Central memory CD8-positive, alpha-beta T cell (primary cell): Measurements from ENCODE around the gene PIK3C2G.

ENCODE experiments used
- ATAC-seq: fragments of 150-1000 bp; cut with Tn5 transposase; replicated peaks from 2 replicates; pipeline ENCODE4 v1.10.0; 2022; ENCODE audit warnings: mild to moderate bottlenecking, moderate FRiP score, moderate number of reproducible peaks; ENCODE audit not compliant: poor library complexity, severe bottlenecking; ENCODE audit errors: extremely low read depth
- DNase-seq, 2 donors: peaks; one replicate each; pipeline ENCODE4 v3.0.0; 2021; ENCODE audit warnings: low spot score in 2 of 2
- H3K27ac Mint-ChIP-seq: one replicate; pipeline ENCODE4 v1.8.0; 2022; ENCODE audit warnings: low read depth, mild to moderate bottlenecking, moderate library complexity, mixed read lengths
- H3K27me3 Mint-ChIP-seq: one replicate; pipeline ENCODE4 v1.8.0; 2022; ENCODE audit warnings: mixed read lengths
- H3K36me3 Mint-ChIP-seq: one replicate; pipeline ENCODE4 v1.8.0; 2022; ENCODE audit warnings: mild to moderate bottlenecking, moderate library complexity, mixed read lengths; ENCODE audit not compliant: insufficient read depth
- H3K4me1 Mint-ChIP-seq: one replicate; pipeline ENCODE4 v1.8.0; 2022; ENCODE audit warnings: mixed read lengths
- H3K4me3 Mint-ChIP-seq: one replicate; pipeline ENCODE4 v1.8.0; 2022; ENCODE audit warnings: mild to moderate bottlenecking, moderate library complexity, mixed read lengths
- H3K9me3 Mint-ChIP-seq: one replicate; pipeline ENCODE4 v1.8.0; 2022; ENCODE audit warnings: mixed read lengths

The PIK3C2G gene

GRCh38 chr12:18431771-18432170 lies 170.5 kb downstream of the PIK3C2G start:
- no peak overlapping the region for H3K4me3 Mint-ChIP-seq
- H3K4me1 Mint-ChIP-seq, result no peaks in the 10 kb centered on the region
- H3K9me3 Mint-ChIP-seq, result peaks cover 9% of the 10 kb centered on the region
- no peaks in the 10 kb centered on the region for H3K27me3 Mint-ChIP-seq
- no peaks in the 10 kb centered on the region for H3K36me3 Mint-ChIP-seq
- no peak for ATAC-seq
- H3K27ac Mint-ChIP-seq, result no peak overlapping the region
- no peak for DNase-seq

GRCh38 chr12:18432206-18432605 lies 170.9 kb downstream of the PIK3C2G start:
- Mint-ChIP-seq H3K4me1 (no peaks in the 10 kb centered on the region), H3K9me3 (peaks cover 9% of the 10 kb centered on the region)

GRCh38 chr12:18436170-18436569 lies 174.9 kb downstream of the PIK3C2G start:
- peaks cover 4% of the 10 kb centered on the region for H3K9me3 Mint-ChIP-seq
- H3K36me3 Mint-ChIP-seq, result no peaks in the 10 kb centered on the region
- ATAC-seq (no peak), DNase-seq (no peak)
- H3K4me3 Mint-ChIP-seq, result no peak overlapping the region
- no peaks in the 10 kb centered on the region for H3K27me3 Mint-ChIP-seq
- no peak overlapping the region for H3K27ac Mint-ChIP-seq
- no peaks in the 10 kb centered on the region for H3K4me1 Mint-ChIP-seq

More at GRCh38 chr12:18432206-18432605, 170.9 kb downstream of the PIK3C2G start:
- ATAC-seq, result no peak
- Mint-ChIP-seq H3K27ac (no peak overlapping the region), H3K4me3 (no peak overlapping the region), H3K36me3 (no peaks in the 10 kb centered on the region), H3K27me3 (no peaks in the 10 kb centered on the region)
- DNase-seq, result no peak

GRCh38 chr12:18439541-18439940 lies 178.2 kb downstream of the PIK3C2G start:
- no peak for ATAC-seq
- no peak overlapping the region for H3K27ac Mint-ChIP-seq
- H3K27me3 Mint-ChIP-seq, result no peaks in the 10 kb centered on the region
- no peaks in the 10 kb centered on the region for H3K36me3 Mint-ChIP-seq
- H3K9me3 Mint-ChIP-seq, result peaks cover 4% of the 10 kb centered on the region
- no peaks in the 10 kb centered on the region for H3K4me1 Mint-ChIP-seq
- no peak for DNase-seq
- no peak overlapping the region for H3K4me3 Mint-ChIP-seq

GRCh38 chr12:18443768-18444437 lies 182.6 kb downstream of the PIK3C2G start:
- Mint-ChIP-seq H3K27ac (no peak overlapping the region), H3K36me3 (no peaks in the 10 kb centered on the region), H3K27me3 (no peaks in the 10 kb centered on the region), H3K9me3 (no peaks in the 10 kb centered on the region), H3K4me1 (no peaks in the 10 kb centered on the region), H3K4me3 (no peak overlapping the region)
- ATAC-seq (no peak), DNase-seq (no peak)

GRCh38 chr12:18446061-18446644 lies 184.8 kb downstream of the PIK3C2G start:
- ATAC-seq (no peak), DNase-seq (no peak)
- Mint-ChIP-seq H3K9me3 (peaks cover 9% of the 10 kb centered on the region), H3K36me3 (peaks cover 2% of the 10 kb centered on the region), H3K4me3 (no peak overlapping the region), H3K4me1 (no peaks in the 10 kb centered on the region), H3K27me3 (no peaks in the 10 kb centered on the region), H3K27ac (no peak overlapping the region)

GRCh38 chr12:18454330-18454729 lies 193.0 kb downstream of the PIK3C2G start:
- no peak overlapping the region for H3K27ac Mint-ChIP-seq
- peaks cover 2% of the 10 kb centered on the region for H3K36me3 Mint-ChIP-seq
- H3K27me3 Mint-ChIP-seq, result no peaks in the 10 kb centered on the region
- H3K4me3 Mint-ChIP-seq, result no peak overlapping the region
- no peak for ATAC-seq
- DNase-seq, result no peak
- H3K9me3 Mint-ChIP-seq, result peaks cover 20% of the 10 kb centered on the region
- H3K4me1 Mint-ChIP-seq, result no peaks in the 10 kb centered on the region

- Mint-ChIP-seq H3K4me1 (no peaks in the 10 kb centered on the region), H3K27me3 (no peaks in the 10 kb centered on the region), H3K36me3 (no peaks in the 10 kb centered on the region), H3K9me3 (peaks cover 13% of the 10 kb centered on the region), H3K27ac (no peak overlapping the region), H3K4me3 (no peak overlapping the region)
- ATAC-seq (no peak), DNase-seq (no peak)
Measured at GRCh38 chr12:18456344-18456743, 195.0 kb downstream of the PIK3C2G start.

GRCh38 chr12:18457362-18457761 lies 196.0 kb downstream of the PIK3C2G start:
- DNase-seq, result no peak
- Mint-ChIP-seq H3K4me1 (no peaks in the 10 kb centered on the region), H3K27ac (no peak overlapping the region), H3K36me3 (no peaks in the 10 kb centered on the region), H3K9me3 (peaks cover 19% of the 10 kb centered on the region), H3K4me3 (no peak overlapping the region), H3K27me3 (no peaks in the 10 kb centered on the region)
- ATAC-seq, result no peak

- no peak overlapping the region for H3K4me3 Mint-ChIP-seq
- H3K27me3 Mint-ChIP-seq, result no peaks in the 10 kb centered on the region
- H3K9me3 Mint-ChIP-seq, result peaks cover 15% of the 10 kb centered on the region
- no peaks in the 10 kb centered on the region for H3K36me3 Mint-ChIP-seq
- no peak for ATAC-seq
- DNase-seq, result no peak
- H3K27ac Mint-ChIP-seq, result no peak overlapping the region
- H3K4me1 Mint-ChIP-seq, result no peaks in the 10 kb centered on the region
Measured at GRCh38 chr12:18461758-18462157, 200.4 kb downstream of the PIK3C2G start.

- H3K4me1 Mint-ChIP-seq, result no peaks in the 10 kb centered on the region
- no peak overlapping the region for H3K4me3 Mint-ChIP-seq
- no peaks in the 10 kb centered on the region for H3K36me3 Mint-ChIP-seq
- ATAC-seq (no peak), DNase-seq (no peak)
- no peak overlapping the region for H3K27ac Mint-ChIP-seq
- H3K27me3 Mint-ChIP-seq, result no peaks in the 10 kb centered on the region
- H3K9me3 Mint-ChIP-seq, result peaks cover 15% of the 10 kb centered on the region
Measured at GRCh38 chr12:18462442-18462841, 201.1 kb downstream of the PIK3C2G start.

- no peaks in the 10 kb centered on the region for H3K4me1 Mint-ChIP-seq
- peaks cover 15% of the 10 kb centered on the region for H3K9me3 Mint-ChIP-seq
- no peaks in the 10 kb centered on the region for H3K36me3 Mint-ChIP-seq
- ATAC-seq (no peak), DNase-seq (no peak)
- no peak overlapping the region for H3K4me3 Mint-ChIP-seq
- H3K27me3 Mint-ChIP-seq, result no peaks in the 10 kb centered on the region
- H3K27ac Mint-ChIP-seq, result no peak overlapping the region
Measured at GRCh38 chr12:18467620-18468245, 206.4 kb downstream of the PIK3C2G start.
